Measurements from ENCODE around the gene FIGNL1.

- TF ChIP-seq CTCF (conservative IDR thresholded peaks at IDR 0.05) (no peak), EZH2 (IDR thresholded peaks at IDR 0.05; ENCODE audit: low read depth) (no peak)
Observed at GRCh38 chr7:50406935-50407334, 43.2 kb downstream of the FIGNL1 start.

All from PC-9 (cell line).